ENCODE measurements around the gene ATL2.

Gene ATL2

DNA sequence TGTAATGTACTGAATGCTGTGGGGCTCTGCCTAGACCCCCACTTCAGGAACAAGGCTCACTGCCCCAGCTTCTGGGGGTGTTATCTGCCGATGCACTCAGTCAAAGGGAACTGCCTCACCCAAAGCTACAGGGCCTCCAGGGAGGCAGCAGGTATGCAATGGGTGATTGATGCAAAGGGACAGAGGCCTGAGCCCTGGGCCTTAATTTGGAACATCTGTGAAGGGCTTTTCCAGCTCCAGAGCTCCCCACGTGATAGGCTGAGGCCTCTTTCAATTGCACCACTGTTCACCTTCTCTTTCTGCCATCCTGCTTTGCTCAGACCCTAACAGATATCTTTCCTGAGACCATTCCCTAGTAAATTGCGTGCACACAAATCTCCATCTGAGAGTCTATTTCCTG lies 131.0 kb downstream of the ATL2 start:
- no peaks in the 10 kb centered on the region for H3K27me3 ChIP-seq (ENCODE audit: insufficient read depth, low read length)
- H3K27ac ChIP-seq (ENCODE audit: low read depth, low read length): no peak overlapping the region
- no peak overlapping the region for H2AFZ ChIP-seq (ENCODE audit: low read length, unreplicated experiment)
- no peaks in the 10 kb centered on the region for H3K36me3 ChIP-seq (ENCODE audit: insufficient read depth, low read length)
- H3K4me3 ChIP-seq (ENCODE audit: low read depth, low read length): no peak overlapping the region
- no peaks in the 10 kb centered on the region for H3K4me1 ChIP-seq (ENCODE audit: control insufficient read depth, insufficient read depth, low read length, unreplicated experiment)
- H3K79me2 ChIP-seq (ENCODE audit: control insufficient read depth, insufficient read depth, low read length, unreplicated experiment): no peaks in the 10 kb centered on the region

DNA sequence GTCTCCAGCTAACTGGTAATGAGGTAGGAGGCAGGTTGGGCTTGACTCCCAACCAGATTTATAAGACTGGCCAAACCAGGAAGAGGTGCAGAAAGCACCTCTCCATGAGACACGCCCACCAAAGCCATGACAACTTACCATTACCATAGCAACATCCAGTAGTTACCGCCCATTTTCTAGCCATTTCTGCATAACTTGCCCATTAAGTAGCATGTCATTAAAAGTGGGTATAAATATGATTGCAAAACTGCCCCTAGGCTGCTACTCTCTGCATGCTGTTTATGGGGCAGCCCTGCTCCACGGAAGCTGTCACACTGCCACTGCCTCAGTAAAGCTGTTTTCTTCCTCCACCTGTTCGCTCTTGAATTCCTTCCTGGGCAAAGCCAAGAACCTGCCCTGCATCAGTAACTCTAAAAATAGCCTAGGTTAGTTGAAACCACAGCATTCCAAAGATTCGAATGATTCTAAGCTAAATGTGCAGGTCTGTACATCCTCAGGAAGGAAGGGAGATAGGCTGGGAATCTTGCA lies 131.9 kb downstream of the ATL2 start:
- no peaks in the 10 kb centered on the region for H3K4me1 ChIP-seq (ENCODE audit: control insufficient read depth, insufficient read depth, low read length, unreplicated experiment)
- H3K4me3 ChIP-seq (ENCODE audit: low read depth, low read length): no peak overlapping the region
- H3K36me3 ChIP-seq (ENCODE audit: insufficient read depth, low read length): no peaks in the 10 kb centered on the region
- no peak overlapping the region for H3K27ac ChIP-seq (ENCODE audit: low read depth, low read length)
- no peaks in the 10 kb centered on the region for H3K79me2 ChIP-seq (ENCODE audit: control insufficient read depth, insufficient read depth, low read length, unreplicated experiment)
- H2AFZ ChIP-seq (ENCODE audit: low read length, unreplicated experiment): no peak overlapping the region
- H3K27me3 ChIP-seq (ENCODE audit: insufficient read depth, low read length): no peaks in the 10 kb centered on the region

- Histone ChIP-seq H3K79me2 (ENCODE audit: control insufficient read depth, insufficient read depth, low read length, unreplicated experiment) (no peaks in the 10 kb centered on the region), H3K36me3 (ENCODE audit: insufficient read depth, low read length) (no peaks in the 10 kb centered on the region), H3K4me3 (ENCODE audit: low read depth, low read length) (no peak overlapping the region), H2AFZ (ENCODE audit: low read length, unreplicated experiment) (no peak overlapping the region), H3K4me1 (ENCODE audit: control insufficient read depth, insufficient read depth, low read length, unreplicated experiment) (peaks cover 6% of the 10 kb centered on the region), H3K27ac (ENCODE audit: low read depth, low read length) (no peak overlapping the region), H3K27me3 (ENCODE audit: insufficient read depth, low read length) (no peaks in the 10 kb centered on the region)
Observed at GRCh38 chr2:38244301-38244700, 132.8 kb downstream of the ATL2 start.
